B cell (primary cell): Measurements from ENCODE around the gene GCN1. TPM values are rescaled to one million over a fixed set of nuclear protein-coding genes. Genes with fewer than 3 reads are reported as not detected.
"Not testable (repeated sequence)": the region's sequence is repeated elsewhere in the genome, so short reads cannot be mapped to it uniquely, and the experiment has no call there.

ENCODE experiments used
- ATAC-seq: fragments of 200-7000 bp; cut with Tn5 transposase; one replicate; pipeline ENCODE4 v1.10.0; 2021; ENCODE audit warnings: low read depth, mild to moderate bottlenecking, moderate number of reproducible peaks, moderate library complexity
- CTCF ChIA-PET: fragments of 350-600 bp; sonication (Branson Sonifier 250); formaldehyde crosslinking; loops from one replicate; lab custom pipeline; 2021; ENCODE audit warnings: antibody characterized with exemption, inconsistent platforms; lab: Charles Lee
- POLR2A ChIA-PET: fragments of 350-600 bp; sonication (Branson Sonifier 250); formaldehyde crosslinking; loops from one replicate; lab custom pipeline; 2021; ENCODE audit warnings: antibody characterized with exemption; lab: Charles Lee
- DNase-seq: peaks from one replicate; pipeline ENCODE4 v3.0.0; 2013
- H2AFZ ChIP-seq: 2 replicates; pipeline ENCODE4 v1.6.1; 2012; ENCODE audit warnings: mild to moderate bottlenecking, low read depth, low read length; ENCODE audit not compliant: insufficient read depth, poor library complexity, severe bottlenecking
- H3K27ac ChIP-seq, 2 donors: 1 replicate in 1 of 2; 2 replicates in 1 of 2; pipeline ENCODE4 v1.5.1; 2012 to 2013; ENCODE audit warnings: low read length in 2 of 2, mild to moderate bottlenecking in 2 of 2, moderate library complexity in 1 of 2
- H3K27me3 ChIP-seq, 4 experiments: fragments of 200-600 bp in 1 of 4; sonication (generic) in 1 of 4; replicated peaks in 1 of 4; 1 replicate in 2 of 4; 2 replicates in 2 of 4; pipeline versions ENCODE4 v1.6.1 to v1.7.0; 2013 to 2016; ENCODE audit warnings: low read length in 3 of 4, mild to moderate bottlenecking in 2 of 4, mixed read lengths in 1 of 4, moderate library complexity in 1 of 4; ENCODE audit not compliant: insufficient read depth in 4 of 4, control insufficient read depth in 3 of 4; ENCODE audit errors: control extremely low read depth in 1 of 4
- H3K36me3 ChIP-seq, 2 experiments: replicated peaks in 1 of 2; 1 replicate in 1 of 2; 2 replicates in 1 of 2; pipeline versions ENCODE4 v1.6.1 to v1.7.1; 2013; ENCODE audit warnings: low read length in 1 of 2; ENCODE audit not compliant: insufficient read depth in 2 of 2, control insufficient read depth in 1 of 2; ENCODE audit errors: control extremely low read depth in 1 of 2, extremely low read depth in 1 of 2
- H3K4me1 ChIP-seq, 2 donors: fragments of 200-600 bp in 1 of 2; sonication (generic) in 1 of 2; 1 replicate in 1 of 2; 2 replicates in 1 of 2; pipeline versions ENCODE4 v1.5.1 to v1.6.1; 2013 to 2017; ENCODE audit warnings: low read length in 2 of 2; ENCODE audit not compliant: control insufficient read depth in 2 of 2, insufficient read depth in 2 of 2
- H3K4me2 ChIP-seq: replicated peaks from 2 replicates; pipeline ENCODE3; 2012; ENCODE audit warnings: mild to moderate bottlenecking, low read depth, low read length; ENCODE audit not compliant: poor library complexity, severe bottlenecking
- H3K4me3 ChIP-seq, 5 experiments: fragments of 200-600 bp in 1 of 5; sonication (generic) in 1 of 5; 1 replicate in 3 of 5; 2 replicates in 2 of 5; pipeline versions ENCODE4 v1.5.1 to v1.7.0; 2011 to 2016; ENCODE audit warnings: low read length in 4 of 5, mild to moderate bottlenecking in 4 of 5, low read depth in 2 of 5, control low read depth in 1 of 5, moderate library complexity in 1 of 5; ENCODE audit not compliant: insufficient read depth in 1 of 5; ENCODE audit errors: control extremely low read depth in 1 of 5, extremely low read depth in 1 of 5
- H3K79me2 ChIP-seq: fragments of 200-600 bp; sonication (generic); one replicate; pipeline ENCODE4 v1.6.0; 2016; ENCODE audit warnings: low read length; ENCODE audit not compliant: control insufficient read depth, insufficient read depth
- H3K9ac ChIP-seq: fragments of 200-600 bp; sonication (generic); 2 replicates; pipeline ENCODE4 v1.6.1; 2017; ENCODE audit warnings: mild to moderate bottlenecking, low read length, moderate library complexity
- H3K9me3 ChIP-seq, 3 donors: one replicate each; pipeline versions ENCODE4 v1.6.1 to v1.7.1; 2013; ENCODE audit warnings: low read length in 2 of 3; ENCODE audit not compliant: control insufficient read depth in 2 of 3, insufficient read depth in 1 of 3; ENCODE audit errors: control extremely low read depth in 1 of 3
- H4K20me1 ChIP-seq: 2 replicates; pipeline ENCODE4 v1.6.0; 2012; ENCODE audit warnings: mild to moderate bottlenecking, low read length; ENCODE audit not compliant: insufficient read depth, control insufficient read depth, poor library complexity, severe bottlenecking
- H3K27ac Mint-ChIP-seq: one replicate; pipeline ENCODE4 v1.8.0; 2021; ENCODE audit warnings: mixed read lengths
- H3K27me3 Mint-ChIP-seq: one replicate; pipeline ENCODE4 v1.8.0; 2021; ENCODE audit warnings: mixed read lengths
- H3K4me1 Mint-ChIP-seq: one replicate; pipeline ENCODE4 v1.8.0; 2021; ENCODE audit warnings: mixed read lengths
- H3K4me3 Mint-ChIP-seq: one replicate; pipeline ENCODE4 v1.8.0; 2021; ENCODE audit warnings: mixed read lengths
- H3K9me3 Mint-ChIP-seq: one replicate; pipeline ENCODE4 v1.8.0; 2022; ENCODE audit warnings: mixed read lengths; ENCODE audit not compliant: insufficient read depth
- EZH2 ChIP-seq: IDR thresholded peaks from 2 replicates; pipeline ENCODE4 v1.6.1; 2012; ENCODE audit warnings: borderline replicate concordance, low read depth, mild to moderate bottlenecking, moderate library complexity, low read length; ENCODE audit not compliant: insufficient read depth, poor library complexity, severe bottlenecking
- WGBS: methylation state at CpG from one replicate; pipeline ENCODE4 v1.1.5; 2013; ENCODE audit warnings: missing lambda C conversion rate; ENCODE audit not compliant: insufficient coverage; 5-methylcytosine and 5-hydroxymethylcytosine counted together
- intact Hi-C: fragments of 100-400 bp; cut with micrococcal nuclease; formaldehyde crosslinking; loops from one replicate; pipeline ENCODE4 v1.10.0; 2022
- polyA plus RNA-seq: library from polyadenylated mRNA; depleted of rRNA; stranded (reverse); fragments of >200 nt; gene quantifications from 2 replicates; pipeline ENCODE4 v1.2.3, GENCODE V29; 2012
- total RNA-seq, 2 donors: library from RNA; stranded (reverse); fragments of 120-200 nt in 1 of 2; gene quantifications; 1 replicate in 1 of 2; 2 replicates in 1 of 2; pipeline versions ENCODE4 v1.2.3 to v1.2.4, GENCODE V29; 2013 to 2022
- TF ChIP-seq, protein P1 (sequence below): fragments of 200-600 bp; IDR thresholded peaks from one replicate; pipeline ENCODE4 v1.8.0; 2022; ENCODE audit warnings: antibody characterized with exemption, mild to moderate bottlenecking

Gene GCN1
- total and polyA plus RNA-seq, 2 donors (not counting 1 experiment from before 2014, with no cell fraction given) = 41.3 to 127 TPM

DNA sequence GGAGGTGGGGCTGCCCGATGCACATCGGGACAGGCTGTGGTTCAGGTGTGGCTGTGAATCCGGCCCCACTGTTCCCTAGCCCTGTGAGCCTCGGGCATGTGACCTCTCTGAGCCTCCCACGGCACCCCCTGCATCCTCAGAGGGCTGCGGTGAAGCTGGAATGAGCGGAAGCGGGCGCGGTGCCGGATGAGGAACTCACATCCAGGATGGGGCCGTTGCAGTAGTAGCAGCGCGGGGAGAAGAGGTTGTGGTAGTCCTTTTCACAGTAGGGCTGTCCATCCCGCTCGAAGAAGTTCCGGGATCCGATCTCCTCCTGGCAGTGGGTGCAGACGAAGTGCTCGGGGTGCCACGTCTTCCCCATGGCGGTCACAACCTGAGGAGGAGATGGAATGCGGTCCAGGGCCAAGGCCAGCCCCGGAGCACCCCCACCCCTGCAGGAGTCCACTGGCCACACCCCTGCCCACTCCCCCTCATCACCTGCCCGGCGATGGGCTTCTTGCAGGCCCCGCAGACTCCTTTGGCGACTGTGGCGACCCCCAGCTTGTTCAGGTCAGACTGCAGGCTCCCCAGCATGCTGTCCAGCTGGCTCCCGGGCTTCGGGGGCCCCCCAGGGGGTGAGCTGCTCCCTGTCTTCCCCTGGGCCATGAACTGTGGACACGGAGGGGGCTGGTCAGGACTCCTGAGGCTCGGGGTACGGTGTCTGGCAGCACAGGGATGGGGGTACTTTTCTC is 20.3 kb upstream of the GCN1 start:
- 94% methylated on average over 27 of the region's 34 CpGs for WGBS
- H3K36me3 ChIP-seq = peaks cover 0 to 11% of the 10 kb centered on the region in 2 experiments
- no peak overlapping the region for H3K9ac ChIP-seq
- TF ChIP-seq, protein P1, sequence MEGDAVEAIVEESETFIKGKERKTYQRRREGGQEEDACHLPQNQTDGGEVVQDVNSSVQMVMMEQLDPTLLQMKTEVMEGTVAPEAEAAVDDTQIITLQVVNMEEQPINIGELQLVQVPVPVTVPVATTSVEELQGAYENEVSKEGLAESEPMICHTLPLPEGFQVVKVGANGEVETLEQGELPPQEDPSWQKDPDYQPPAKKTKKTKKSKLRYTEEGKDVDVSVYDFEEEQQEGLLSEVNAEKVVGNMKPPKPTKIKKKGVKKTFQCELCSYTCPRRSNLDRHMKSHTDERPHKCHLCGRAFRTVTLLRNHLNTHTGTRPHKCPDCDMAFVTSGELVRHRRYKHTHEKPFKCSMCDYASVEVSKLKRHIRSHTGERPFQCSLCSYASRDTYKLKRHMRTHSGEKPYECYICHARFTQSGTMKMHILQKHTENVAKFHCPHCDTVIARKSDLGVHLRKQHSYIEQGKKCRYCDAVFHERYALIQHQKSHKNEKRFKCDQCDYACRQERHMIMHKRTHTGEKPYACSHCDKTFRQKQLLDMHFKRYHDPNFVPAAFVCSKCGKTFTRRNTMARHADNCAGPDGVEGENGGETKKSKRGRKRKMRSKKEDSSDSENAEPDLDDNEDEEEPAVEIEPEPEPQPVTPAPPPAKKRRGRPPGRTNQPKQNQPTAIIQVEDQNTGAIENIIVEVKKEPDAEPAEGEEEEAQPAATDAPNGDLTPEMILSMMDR = no peak
- TF ChIP-seq EZH2 = no peak
- DNase-seq (no peak), ATAC-seq (no peak)
- H4K20me1 ChIP-seq = no peaks in the 10 kb centered on the region
- H3K9me3 ChIP-seq = no peaks in the 10 kb centered on the region
- no peak overlapping the region for H3K27ac ChIP-seq
- H3K4me2 ChIP-seq = no peak overlapping the region
- no peak overlapping the region for H3K4me3 ChIP-seq
- H3K9me3 Mint-ChIP-seq = no peaks in the 10 kb centered on the region
- H2AFZ ChIP-seq = no peak overlapping the region
- no peaks in the 10 kb centered on the region for H3K27me3 ChIP-seq
- H3K4me3 Mint-ChIP-seq = no peak overlapping the region
- ChIA-PET POLR2A (interaction anchor here (0.6 kb wide), 2 partner anchors 11 to 46 kb away, joined by 3 to 10 read pairs; no protein-coding TSS in a partner anchor), CTCF (no interaction called here)
- intact Hi-C loops = no loop called here
- H3K4me1 ChIP-seq = no peaks in the 10 kb centered on the region
- no peak overlapping the region for H3K27ac Mint-ChIP-seq
- no peaks in the 10 kb centered on the region for H3K79me2 ChIP-seq
- no peaks in the 10 kb centered on the region for H3K27me3 Mint-ChIP-seq
- no peaks in the 10 kb centered on the region for H3K4me1 Mint-ChIP-seq

DNA sequence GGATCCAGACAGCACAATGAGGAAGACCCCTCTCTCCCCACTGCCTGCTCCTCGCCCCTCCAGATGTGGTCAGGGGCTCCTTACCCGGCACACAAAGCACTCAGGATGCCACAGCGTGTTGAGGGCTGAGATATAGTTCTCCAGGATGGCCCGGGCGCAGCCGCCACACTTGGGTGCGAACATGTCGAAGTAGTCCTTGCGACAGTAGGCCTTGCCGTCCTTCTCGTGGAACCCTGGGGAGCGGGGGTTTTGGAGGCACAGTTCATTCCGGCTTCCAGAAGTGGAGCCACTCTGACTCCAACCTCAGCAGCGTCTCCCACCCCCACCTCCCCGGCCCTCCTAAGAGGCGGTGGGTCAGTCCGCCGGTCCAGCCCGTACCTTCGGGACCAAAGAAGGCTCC is 19.2 kb upstream of the GCN1 start:
- H3K4me3 Mint-ChIP-seq = no peak overlapping the region
- DNase-seq (no peak), ATAC-seq (no peak)
- POLR2A ChIA-PET = no interaction called here
- Histone ChIP-seq H2AFZ (no peak overlapping the region), H3K4me1 (no peaks in the 10 kb centered on the region), H3K36me3 (peaks cover 0 to 11% of the 10 kb centered on the region in 2 experiments), H4K20me1 (no peaks in the 10 kb centered on the region), H3K27me3 (no peaks in the 10 kb centered on the region), H3K27ac (no peak overlapping the region), H3K4me3 (no peak overlapping the region), H3K79me2 (no peaks in the 10 kb centered on the region), H3K9ac (no peak overlapping the region), H3K9me3 (no peaks in the 10 kb centered on the region), H3K4me2 (no peak overlapping the region)
- H3K27me3 Mint-ChIP-seq = no peaks in the 10 kb centered on the region
- H3K27ac Mint-ChIP-seq = no peak overlapping the region
- 97% methylated on average over 20 of the region's 20 CpGs for WGBS
- H3K4me1 Mint-ChIP-seq = no peaks in the 10 kb centered on the region
- TF ChIP-seq EZH2 = no peak
- TF ChIP-seq, protein P1 = no peak
- CTCF ChIA-PET = no interaction called here
- intact Hi-C loops = no loop called here
- H3K9me3 Mint-ChIP-seq = no peaks in the 10 kb centered on the region

DNA sequence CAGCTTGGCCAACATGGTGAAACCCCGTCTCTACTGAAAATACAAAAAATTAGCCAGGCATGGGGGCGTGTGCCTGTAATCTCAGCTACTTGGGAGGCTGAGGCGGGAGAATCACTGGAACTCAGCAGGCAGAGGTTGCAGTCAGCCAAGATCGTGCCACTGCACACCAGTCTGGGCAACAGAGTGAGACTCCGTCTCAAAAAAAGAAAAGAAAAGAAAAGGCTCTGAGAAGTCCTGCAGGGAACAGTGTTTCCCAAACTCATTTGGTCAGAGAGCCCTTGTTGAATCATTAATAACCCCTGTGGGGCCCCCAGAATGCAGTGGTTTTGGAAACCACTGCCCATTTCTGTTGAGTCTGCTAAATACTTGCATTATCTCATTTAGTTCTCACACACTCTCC is 18.7 kb upstream of the GCN1 start:
- H3K4me1 ChIP-seq, POLR2A ChIA-PET, H3K9me3 ChIP-seq, H3K79me2 ChIP-seq, ATAC-seq, H3K4me1 Mint-ChIP-seq, H3K27ac ChIP-seq, H3K4me3 ChIP-seq, H2AFZ ChIP-seq, H3K4me3 Mint-ChIP-seq, H3K27me3 Mint-ChIP-seq, intact Hi-C loops, H3K9me3 Mint-ChIP-seq, H3K9ac ChIP-seq, H3K4me2 ChIP-seq, DNase-seq, H3K27ac Mint-ChIP-seq, H4K20me1 ChIP-seq, H3K27me3 ChIP-seq: not testable (repeated sequence)
- WGBS = 97% methylated on average over 5 of the region's 5 CpGs
- H3K36me3 ChIP-seq = peaks cover 0 to 11% of the 10 kb centered on the region in 2 experiments
- CTCF ChIA-PET = interaction anchor here (0.6 to 0.9 kb wide), 2 partner anchors 16 to 1559 kb away, joined by 3 read pairs; no protein-coding TSS in a partner anchor
